GM23248 (cell line): ENCODE measurements around the gene SBF2.

Experiments
- EZH2 ChIP-seq: fragments of 200-600 bp; sonication (generic); IDR thresholded peaks from 2 replicates; pipeline ENCODE4 v1.6.1; 2018; ENCODE audit warnings: antibody characterized with exemption, mild to moderate bottlenecking; ENCODE audit not compliant: insufficient read depth, poor library complexity, severe bottlenecking
- EZH2phosphoT487 ChIP-seq: fragments of 200-600 bp; sonication (generic); IDR thresholded peaks from 2 replicates; pipeline ENCODE4 v1.6.1; 2018; ENCODE audit warnings: antibody characterized with exemption, moderate library complexity, mild to moderate bottlenecking, low read depth; ENCODE audit not compliant: insufficient read depth

GRCh38 chr11:10288881-10289764 lies 4.9 kb downstream of the SBF2 start:
- TF ChIP-seq EZH2 (no peak), EZH2phosphoT487 (no peak)
